ENCODE measurements around the gene NECAB3. TPM values are rescaled to one million over a fixed set of nuclear protein-coding genes. Genes with fewer than 3 reads are reported as not detected.

Gene NECAB3
- total RNA-seq, 1 donor from 2014 or later: 146 TPM

- no peak for DNase-seq
- Mint-ChIP-seq H3K4me1 (ENCODE audit: low read depth, unreplicated experiment) (peaks cover 5% of the 10 kb centered on the region), H3K9me3 (ENCODE audit: unreplicated experiment) (no peaks in the 10 kb centered on the region), H3K4me3 (ENCODE audit: unreplicated experiment) (no peak overlapping the region), H3K27ac (ENCODE audit: unreplicated experiment) (no peak overlapping the region), H3K27me3 (ENCODE audit: unreplicated experiment) (no peaks in the 10 kb centered on the region), H3K36me3 (ENCODE audit: unreplicated experiment) (no peaks in the 10 kb centered on the region)
- TF ChIP-seq, protein P1, sequence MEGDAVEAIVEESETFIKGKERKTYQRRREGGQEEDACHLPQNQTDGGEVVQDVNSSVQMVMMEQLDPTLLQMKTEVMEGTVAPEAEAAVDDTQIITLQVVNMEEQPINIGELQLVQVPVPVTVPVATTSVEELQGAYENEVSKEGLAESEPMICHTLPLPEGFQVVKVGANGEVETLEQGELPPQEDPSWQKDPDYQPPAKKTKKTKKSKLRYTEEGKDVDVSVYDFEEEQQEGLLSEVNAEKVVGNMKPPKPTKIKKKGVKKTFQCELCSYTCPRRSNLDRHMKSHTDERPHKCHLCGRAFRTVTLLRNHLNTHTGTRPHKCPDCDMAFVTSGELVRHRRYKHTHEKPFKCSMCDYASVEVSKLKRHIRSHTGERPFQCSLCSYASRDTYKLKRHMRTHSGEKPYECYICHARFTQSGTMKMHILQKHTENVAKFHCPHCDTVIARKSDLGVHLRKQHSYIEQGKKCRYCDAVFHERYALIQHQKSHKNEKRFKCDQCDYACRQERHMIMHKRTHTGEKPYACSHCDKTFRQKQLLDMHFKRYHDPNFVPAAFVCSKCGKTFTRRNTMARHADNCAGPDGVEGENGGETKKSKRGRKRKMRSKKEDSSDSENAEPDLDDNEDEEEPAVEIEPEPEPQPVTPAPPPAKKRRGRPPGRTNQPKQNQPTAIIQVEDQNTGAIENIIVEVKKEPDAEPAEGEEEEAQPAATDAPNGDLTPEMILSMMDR (IDR thresholded peaks at IDR 0.05; ENCODE audit: partially characterized antibody, unreplicated experiment): no peak
These were observed 62.2 kb downstream of the NECAB3 start for GRCh38 chr20:33612001-33612400.

GRCh38 chr20:33611106-33611505, 63.1 kb downstream of the NECAB3 start:
- H3K4me3 Mint-ChIP-seq (ENCODE audit: unreplicated experiment): no peak overlapping the region
- TF ChIP-seq, protein P1 (IDR thresholded peaks at IDR 0.05; ENCODE audit: partially characterized antibody, unreplicated experiment): no peak
- DNase-seq: no peak
- H3K4me1 Mint-ChIP-seq (ENCODE audit: low read depth, unreplicated experiment): peaks cover 5% of the 10 kb centered on the region
- no peak overlapping the region for H3K27ac Mint-ChIP-seq (ENCODE audit: unreplicated experiment)
- no peaks in the 10 kb centered on the region for H3K36me3 Mint-ChIP-seq (ENCODE audit: unreplicated experiment)
- H3K9me3 Mint-ChIP-seq (ENCODE audit: unreplicated experiment): no peaks in the 10 kb centered on the region
- no peaks in the 10 kb centered on the region for H3K27me3 Mint-ChIP-seq (ENCODE audit: unreplicated experiment)

- Mint-ChIP-seq H3K27me3 (ENCODE audit: unreplicated experiment) (no peaks in the 10 kb centered on the region), H3K4me3 (ENCODE audit: unreplicated experiment) (no peak overlapping the region), H3K27ac (ENCODE audit: unreplicated experiment) (no peak overlapping the region), H3K36me3 (ENCODE audit: unreplicated experiment) (no peaks in the 10 kb centered on the region), H3K9me3 (ENCODE audit: unreplicated experiment) (no peaks in the 10 kb centered on the region), H3K4me1 (ENCODE audit: low read depth, unreplicated experiment) (peaks cover 5% of the 10 kb centered on the region)
- TF ChIP-seq, protein P1 (IDR thresholded peaks at IDR 0.05; ENCODE audit: partially characterized antibody, unreplicated experiment): no peak
- no peak for DNase-seq
These were observed 64.7 kb downstream of the NECAB3 start for GRCh38 chr20:33609504-33609903.

Other genes starting within 250 kb of the NECAB3 start
- 4.5 TPM for gene SNTA1, start 230.7 kb downstream of the NECAB3 start, total RNA-seq (ENCODE audit: unreplicated experiment)
- 84.1 TPM for gene CBFA2T2, start 184.3 kb downstream of the NECAB3 start, total RNA-seq (ENCODE audit: unreplicated experiment)
- not detected for gene C20orf144, start 12.1 kb downstream of the NECAB3 start, total RNA-seq (ENCODE audit: unreplicated experiment)
- 1.0 TPM for gene ACTL10, start 7.5 kb downstream of the NECAB3 start, total RNA-seq (ENCODE audit: unreplicated experiment)
- 66.0 TPM for gene E2F1, start 12.0 kb upstream of the NECAB3 start, total RNA-seq (ENCODE audit: unreplicated experiment)
- 9.4 TPM for gene PXMP4, start 45.9 kb upstream of the NECAB3 start, total RNA-seq (ENCODE audit: unreplicated experiment)
- 3.3 TPM for gene ZNF341, start 57.6 kb upstream of the NECAB3 start, total RNA-seq (ENCODE audit: unreplicated experiment)
- gene CHMP4B, start 136.9 kb upstream of the NECAB3 start, total RNA-seq (ENCODE audit: unreplicated experiment): 46.4 TPM